ENCODE measurements around the gene SH3BGRL.

GRCh38 chrX:81202456-81202819 is 536 bp downstream of the SH3BGRL start:
- no peak for TF ChIP-seq CTCF (IDR thresholded peaks at IDR 0.05; ENCODE audit: low read length)
- TF ChIP-seq EZH2 (optimal IDR thresholded peaks at IDR 0.05; ENCODE audit: low read depth, low read length), result no peak
